Activated T-cell treated with anti-CD3 and anti-CD28 coated beads, Interleukin-2, amount 50 U/mL, for 1 hour (primary cell): ENCODE data around the gene CLDN14.

ENCODE experiments used
- DNase-seq: peaks from one replicate; pipeline ENCODE4 v3.0.0-alpha.2; 2020

CLDN14 gene

GRCh38 chr21:36429947-36430546 is 49.9 kb downstream of the CLDN14 start:
- peak; percentile 60 for DNase-seq

GRCh38 chr21:36428761-36429432 is 51.0 kb downstream of the CLDN14 start:
- no peak for DNase-seq

GRCh38 chr21:36427502-36427901 is 52.4 kb downstream of the CLDN14 start:
- DNase-seq: no peak

GRCh38 chr21:36425286-36425685 is 54.6 kb downstream of the CLDN14 start:
- no peak for DNase-seq

- DNase-seq: no peak
Observed at GRCh38 chr21:36424592-36424991, 55.3 kb downstream of the CLDN14 start.

- DNase-seq: no peak
Observed at GRCh38 chr21:36423771-36424433, 56.0 kb downstream of the CLDN14 start.

GRCh38 chr21:36422279-36423098 is 57.4 kb downstream of the CLDN14 start:
- no peak for DNase-seq

- no peak for DNase-seq
Observed at GRCh38 chr21:36420571-36421339, 59.2 kb downstream of the CLDN14 start.

- peak; percentile 35 for DNase-seq
Observed at GRCh38 chr21:36419996-36420395, 59.9 kb downstream of the CLDN14 start.

GRCh38 chr21:36419241-36419640 is 60.7 kb downstream of the CLDN14 start:
- DNase-seq: no peak

- no peak for DNase-seq
Observed at GRCh38 chr21:36415375-36415774, 64.5 kb downstream of the CLDN14 start.

GRCh38 chr21:36412916-36413315 is 67.0 kb downstream of the CLDN14 start:
- DNase-seq: no peak

- no peak for DNase-seq
Observed at GRCh38 chr21:36411301-36411700, 68.6 kb downstream of the CLDN14 start.
